LNCaP clone FGC (cell line): ENCODE results near the gene SET.

ENCODE experiments used
- DNase-seq: peaks from one replicate; pipeline ENCODE4 v3.0.0-alpha.2; 2011; ENCODE audit warnings: low read depth
- H3K4me3 ChIP-seq: 2 replicates; pipeline ENCODE4 v1.5.1; 2011; ENCODE audit warnings: mild to moderate bottlenecking, low read depth, low read length, control low read depth
- CTCF ChIP-seq: IDR thresholded peaks from 2 replicates; pipeline ENCODE4 v1.5.1; 2012; ENCODE audit warnings: mild to moderate bottlenecking; ENCODE audit not compliant: control insufficient read depth, insufficient read depth; ENCODE audit errors: extremely low read depth

The SET gene

GRCh38 chr9:128733256-128733655, 44.2 kb downstream of the SET start:
- DNase-seq, result peak; percentile 10
- no peak overlapping the region for H3K4me3 ChIP-seq
- TF ChIP-seq CTCF, result peak; percentile 70

DNA sequence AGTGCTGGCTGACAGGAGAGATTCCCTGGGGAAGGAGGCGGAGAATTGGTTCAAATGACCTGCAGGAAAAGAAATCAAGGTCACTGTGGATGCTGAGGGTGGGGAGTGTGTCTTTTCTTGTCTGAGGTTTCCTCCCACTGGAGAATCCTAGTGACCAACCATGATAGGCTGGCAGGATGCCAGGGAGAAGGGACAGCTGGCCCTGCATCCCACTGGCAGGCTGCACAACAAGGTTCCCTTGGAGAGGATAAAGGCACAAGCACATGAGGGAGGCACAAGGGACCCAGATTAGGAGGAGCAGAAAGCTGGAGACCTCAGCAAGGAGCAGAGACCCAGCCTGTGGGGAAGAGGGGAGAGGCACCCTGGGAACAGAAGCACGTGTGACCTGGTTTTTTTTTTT, 46.4 kb downstream of the SET start:
- H3K4me3 ChIP-seq, result no peak overlapping the region
- no peak for DNase-seq
- TF ChIP-seq CTCF, result no peak

DNA sequence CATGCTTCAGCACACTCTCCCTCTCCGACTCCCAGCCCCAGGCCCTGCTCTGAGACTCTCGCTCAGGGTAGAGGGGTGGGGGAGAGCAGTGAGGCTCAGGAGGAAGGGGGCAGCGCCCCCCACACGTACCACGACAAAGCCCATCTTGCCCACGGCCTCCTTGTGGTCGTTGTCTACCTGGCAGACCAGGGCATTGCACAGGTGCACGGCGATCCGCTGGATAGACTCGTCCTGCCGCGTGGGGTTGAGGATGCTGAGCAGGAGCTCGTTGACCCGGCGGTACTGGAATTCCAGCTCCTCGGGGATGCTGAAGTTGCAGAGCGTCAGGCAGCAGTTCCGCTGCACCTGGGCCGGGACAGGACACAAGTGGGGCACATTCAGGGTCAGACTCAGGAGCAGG, 53.4 kb downstream of the SET start:
- H3K4me3 ChIP-seq, result no peak overlapping the region
- DNase-seq, result no peak
- TF ChIP-seq CTCF, result no peak

- no peak for TF ChIP-seq CTCF
Measured at GRCh38 chr9:128743421-128743820, 54.4 kb downstream of the SET start.

More at GRCh38 chr9:128743421-128743820, 54.4 kb downstream of the SET start:
- no peak overlapping the region for H3K4me3 ChIP-seq
- DNase-seq, result no peak
